ENCODE results near the gene ATP13A4. TPM values are rescaled to one million over a fixed set of nuclear protein-coding genes. Genes with fewer than 3 reads are reported as not detected.

The ATP13A4 gene
- total RNA-seq, 3 donors from 2014 or later (not counting 1 experiment from before 2014, with no cell fraction given), result 1.3 to 3.9 (median 3.6) TPM

DNA sequence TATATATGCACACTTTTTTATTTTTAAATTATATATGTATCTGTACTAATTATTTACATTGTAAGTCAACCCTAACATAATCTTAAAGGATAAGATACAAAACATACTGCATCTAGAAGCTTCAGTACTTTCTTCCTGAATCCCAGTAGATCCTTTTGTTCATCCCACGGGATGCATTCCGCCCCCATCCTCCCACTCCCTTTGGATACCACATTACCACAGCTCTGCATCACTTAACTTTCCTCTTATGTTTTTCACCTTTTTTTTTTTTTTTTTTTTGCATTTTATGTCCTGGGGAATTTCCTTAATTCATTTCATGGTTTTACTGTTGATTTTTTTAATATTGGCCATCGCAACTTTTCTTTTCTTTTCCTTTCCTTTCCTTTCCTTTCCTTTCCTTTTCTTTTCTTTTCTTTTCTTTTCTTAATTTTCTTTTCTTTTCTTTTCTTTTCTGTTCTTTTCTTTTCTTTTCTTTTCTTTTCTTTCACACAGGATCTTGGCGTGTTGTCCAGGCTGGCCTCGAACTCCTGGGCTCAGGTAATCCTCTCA lies 41.3 kb upstream of the ATP13A4 start:
- intact Hi-C loops (cut with micrococcal nuclease), result loop anchor here (10.0 kb wide), 1 partner anchor 539 kb away; the partner anchor contains the start of gene HES1
- ATAC-seq, result no peak
- no peaks in the 10 kb centered on the region for H3K9me3 ChIP-seq (ENCODE audit: control insufficient read depth, insufficient read depth, low read length)
- Mint-ChIP-seq H3K27ac (peak overlapping the region; percentile 13 to 21), H3K4me1 (peaks cover 67 to 72% of the 10 kb centered on the region in 2 donors), H3K9me3 (no peaks in the 10 kb centered on the region), H3K4me3 (peak overlapping the region; percentile 32), H3K27me3 (ENCODE audit: low read depth in 2 of 2) (no peaks in the 10 kb centered on the region), H3K36me3 (no peaks in the 10 kb centered on the region)
- peaks cover 22% of the 10 kb centered on the region for H3K4me1 ChIP-seq (ENCODE audit: control insufficient read depth, insufficient read depth, low read length)
- peaks cover 6% of the 10 kb centered on the region for H3K36me3 ChIP-seq (ENCODE audit: control insufficient read depth, insufficient read depth, low read length)
- WGBS (ENCODE audit: insufficient coverage), result 100% methylated on average over 4 of the region's 5 CpGs
- no peak overlapping the region for H3K27ac ChIP-seq (ENCODE audit: low read length)
- no peaks in the 10 kb centered on the region for H3K27me3 ChIP-seq (ENCODE audit: control insufficient read depth, insufficient read depth, low read length)
- TF ChIP-seq CTCF (IDR thresholded peaks at IDR 0.05), result no peak
- no peak overlapping the region for H3K4me3 ChIP-seq (ENCODE audit: low read length)
- DNase-seq, result no peak

DNA sequence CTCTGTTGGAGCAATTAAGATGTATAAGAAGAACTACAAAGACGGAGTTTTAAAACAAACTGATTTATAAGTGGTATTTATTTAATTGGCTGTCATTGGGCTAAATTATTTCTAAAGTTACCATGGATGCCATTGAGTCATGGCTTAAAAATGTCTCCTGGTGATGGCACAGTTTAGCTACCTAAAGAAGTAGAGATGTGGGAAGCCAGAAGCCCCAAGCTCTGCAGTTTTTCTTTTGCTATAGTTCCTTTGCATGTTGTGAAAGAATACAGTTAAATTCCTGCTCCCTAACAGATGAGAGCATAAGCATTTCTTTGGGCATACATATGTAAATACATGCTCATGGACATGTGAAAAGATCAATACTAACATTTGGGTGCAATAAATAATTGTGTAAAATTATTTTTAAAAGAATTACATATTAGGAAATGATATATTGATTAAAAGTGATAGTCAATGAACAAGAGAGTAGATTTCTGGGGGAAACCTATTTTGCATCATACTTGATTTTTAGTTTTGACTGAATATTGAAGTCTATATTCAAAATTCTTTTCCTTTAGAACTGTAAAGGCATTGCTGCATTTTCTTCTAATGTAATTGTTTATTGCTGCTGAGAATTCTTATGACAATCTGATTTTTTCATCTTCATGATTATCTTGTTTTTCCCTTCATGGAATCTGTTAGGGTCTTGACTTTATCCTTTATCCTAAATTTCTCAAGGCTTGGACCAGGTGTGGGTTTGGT lies 40.4 kb upstream of the ATP13A4 start:
- H3K9me3 ChIP-seq (ENCODE audit: control insufficient read depth, insufficient read depth, low read length), result no peaks in the 10 kb centered on the region
- peak overlapping the region; percentile 41 to 93 for H3K27ac Mint-ChIP-seq
- H3K4me1 ChIP-seq (ENCODE audit: control insufficient read depth, insufficient read depth, low read length), result peaks cover 22% of the 10 kb centered on the region
- no peaks in the 10 kb centered on the region for H3K36me3 Mint-ChIP-seq
- no peak for TF ChIP-seq CTCF (IDR thresholded peaks at IDR 0.05)
- peak overlapping the region; percentile 61 for H3K4me3 Mint-ChIP-seq
- no peak overlapping the region for H3K27ac ChIP-seq (ENCODE audit: low read length)
- DNase-seq, result no peak
- intact Hi-C loops (cut with micrococcal nuclease), result loop anchor here (10.0 kb wide), 1 partner anchor 540 kb away; the partner anchor contains the start of gene HES1
- peaks cover 62 to 66% of the 10 kb centered on the region in 2 donors for H3K4me1 Mint-ChIP-seq
- H3K36me3 ChIP-seq (ENCODE audit: control insufficient read depth, insufficient read depth, low read length), result peaks cover 6% of the 10 kb centered on the region
- H3K9me3 Mint-ChIP-seq, result no peaks in the 10 kb centered on the region
- H3K27me3 ChIP-seq (ENCODE audit: control insufficient read depth, insufficient read depth, low read length), result no peaks in the 10 kb centered on the region
- no peak overlapping the region for H3K4me3 ChIP-seq (ENCODE audit: low read length)
- no peak for ATAC-seq
- WGBS (ENCODE audit: insufficient coverage), result 100% methylated on average over 1 of the region's 1 CpG
- H3K27me3 Mint-ChIP-seq (ENCODE audit: low read depth in 2 of 2), result no peaks in the 10 kb centered on the region

DNA sequence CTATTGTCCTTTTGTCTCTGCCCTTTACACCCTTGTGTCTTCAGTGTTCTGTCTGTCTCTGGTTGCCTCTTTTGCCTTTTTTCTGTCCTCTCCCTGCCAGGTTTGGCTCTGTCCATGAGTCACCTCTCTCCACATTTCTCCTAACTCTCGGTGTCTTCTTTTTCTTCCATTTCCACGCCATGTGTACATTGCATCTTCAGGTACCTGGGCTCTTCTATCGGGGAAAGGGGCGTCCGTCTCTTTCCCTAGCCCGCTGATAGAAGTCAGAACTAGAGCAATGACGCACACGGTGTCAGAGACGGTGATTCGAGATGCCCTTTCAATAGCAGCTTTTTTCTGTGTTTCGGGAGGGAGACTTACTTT lies 39.0 kb upstream of the ATP13A4 start:
- H3K27ac ChIP-seq (ENCODE audit: low read length), result peak overlapping the region; percentile 84
- TF ChIP-seq CTCF (IDR thresholded peaks at IDR 0.05), result no peak
- peaks cover 22% of the 10 kb centered on the region for H3K4me1 ChIP-seq (ENCODE audit: control insufficient read depth, insufficient read depth, low read length)
- intact Hi-C loops (cut with micrococcal nuclease), result loop anchor here (10.0 kb wide), 1 partner anchor 541 kb away; the partner anchor contains the start of gene HES1
- DNase-seq (peak; percentile 22 to 64), ATAC-seq (peak; percentile 10 to 46 (median 22))
- Mint-ChIP-seq H3K27me3 (ENCODE audit: low read depth in 2 of 2) (no peaks in the 10 kb centered on the region), H3K9me3 (no peaks in the 10 kb centered on the region), H3K27ac (peak overlapping the region; percentile 87 to 93), H3K4me1 (peaks cover 49 to 52% of the 10 kb centered on the region in 2 donors), H3K4me3 (peak overlapping the region; percentile 94), H3K36me3 (no peaks in the 10 kb centered on the region)
- no peaks in the 10 kb centered on the region for H3K27me3 ChIP-seq (ENCODE audit: control insufficient read depth, insufficient read depth, low read length)
- H3K36me3 ChIP-seq (ENCODE audit: control insufficient read depth, insufficient read depth, low read length), result peaks cover 6% of the 10 kb centered on the region
- whole genome bisulfite sequencing (ENCODE audit: insufficient coverage), result under 1% methylated on average over 11 of the region's 11 CpGs
- peak overlapping the region; percentile 77 for H3K4me3 ChIP-seq (ENCODE audit: low read length)
- no peaks in the 10 kb centered on the region for H3K9me3 ChIP-seq (ENCODE audit: control insufficient read depth, insufficient read depth, low read length)

All from natural killer cell (primary cell).